ENCODE measurements around the gene PCDHB4.
"Not testable (repeated sequence)": the region's sequence is repeated elsewhere in the genome, so short reads cannot be mapped to it uniquely, and the experiment has no call there.

PCDHB4 gene

GRCh38 chr5:141094481-141095262, 26.9 kb upstream of the PCDHB4 start, which contains the start of gene PCDHB2:
TSS of gene PCDHB2 (plus strand) at chr5:141094615. CDS start at chr5:141094791, 176 bp downstream.
- Histone ChIP-seq H3K36me3 (ENCODE audit: control insufficient read depth, low read length) (no peaks in the 10 kb centered on the region), H4K20me1 (ENCODE audit: control insufficient read depth, insufficient read depth, low read depth, low read length) (no peaks in the 10 kb centered on the region), H3K4me3 (ENCODE audit: low read length) (no peak within 1 kb of the TSS), H3F3A (ENCODE audit: control insufficient read depth, insufficient read depth) (no peaks in the 10 kb centered on the region), H3K27ac (ENCODE audit: low read depth, low read length) (no peak within 1 kb of the TSS), H3K4me2 (ENCODE audit: low read length) (no peak within 1 kb of the TSS), H3K4me1 (ENCODE audit: control insufficient read depth, low read length) (no peaks in the 10 kb centered on the region), H3K9me2 (replicated peaks; ENCODE audit: control insufficient read depth, low read length) (no peaks in the 10 kb centered on the region), H3K27me3 (ENCODE audit: control insufficient read depth, low read length) (no peaks in the 10 kb centered on the region), H3K79me2 (ENCODE audit: control insufficient read depth, low read length) (no peaks in the 10 kb centered on the region), H3K9me3 (ENCODE audit: control insufficient read depth, insufficient read depth, low read length) (no peaks in the 10 kb centered on the region)
- no peak for TF ChIP-seq EZH2phosphoT487 (IDR thresholded peaks at IDR 0.05; ENCODE audit: borderline replicate concordance, low read length)
- peak; percentile 48 for TF ChIP-seq CTCF (IDR thresholded peaks at IDR 0.05; ENCODE audit: low read depth, low read length, poor library complexity, severe bottlenecking)

GRCh38 chr5:141095263-141095641, 26.4 kb upstream of the PCDHB4 start:
- no peaks in the 10 kb centered on the region for H3K36me3 ChIP-seq (ENCODE audit: control insufficient read depth, low read length)
- no peaks in the 10 kb centered on the region for H3K27me3 ChIP-seq (ENCODE audit: control insufficient read depth, low read length)
- H3K4me2 ChIP-seq (ENCODE audit: low read length), result no peak overlapping the region
- no peaks in the 10 kb centered on the region for H3K9me2 ChIP-seq (replicated peaks; ENCODE audit: control insufficient read depth, low read length)
- no peak for TF ChIP-seq CTCF (IDR thresholded peaks at IDR 0.05; ENCODE audit: low read depth, low read length, poor library complexity, severe bottlenecking)
- no peak for TF ChIP-seq EZH2phosphoT487 (IDR thresholded peaks at IDR 0.05; ENCODE audit: borderline replicate concordance, low read length)
- H4K20me1 ChIP-seq (ENCODE audit: control insufficient read depth, insufficient read depth, low read depth, low read length), result no peaks in the 10 kb centered on the region
- H3K9me3 ChIP-seq (ENCODE audit: control insufficient read depth, insufficient read depth, low read length), result no peaks in the 10 kb centered on the region
- no peaks in the 10 kb centered on the region for H3F3A ChIP-seq (ENCODE audit: control insufficient read depth, insufficient read depth)
- no peak overlapping the region for H3K27ac ChIP-seq (ENCODE audit: low read depth, low read length)
- H3K4me1 ChIP-seq (ENCODE audit: control insufficient read depth, low read length), result no peaks in the 10 kb centered on the region
- H3K79me2 ChIP-seq (ENCODE audit: control insufficient read depth, low read length), result no peaks in the 10 kb centered on the region
- no peak overlapping the region for H3K4me3 ChIP-seq (ENCODE audit: low read length)

- H3K27me3 ChIP-seq (ENCODE audit: control insufficient read depth, low read length); H4K20me1 ChIP-seq (ENCODE audit: control insufficient read depth, insufficient read depth, low read depth, low read length); H3F3A ChIP-seq (ENCODE audit: control insufficient read depth, insufficient read depth); H3K9me3 ChIP-seq (ENCODE audit: control insufficient read depth, insufficient read depth, low read length); H3K27ac ChIP-seq (ENCODE audit: low read depth, low read length); H3K4me1 ChIP-seq (ENCODE audit: control insufficient read depth, low read length); H3K4me2 ChIP-seq (ENCODE audit: low read length); H3K4me3 ChIP-seq (ENCODE audit: low read length); H3K36me3 ChIP-seq (ENCODE audit: control insufficient read depth, low read length); H3K9me2 ChIP-seq (replicated peaks; ENCODE audit: control insufficient read depth, low read length); H3K79me2 ChIP-seq (ENCODE audit: control insufficient read depth, low read length): not testable (repeated sequence)
Observed at GRCh38 chr5:141096181-141096580, 25.4 kb upstream of the PCDHB4 start.

GRCh38 chr5:141096586-141096985, 25.0 kb upstream of the PCDHB4 start:
- H3K79me2 ChIP-seq (ENCODE audit: control insufficient read depth, low read length); H3K27ac ChIP-seq (ENCODE audit: low read depth, low read length); H3K9me3 ChIP-seq (ENCODE audit: control insufficient read depth, insufficient read depth, low read length); H3K36me3 ChIP-seq (ENCODE audit: control insufficient read depth, low read length); H3K4me1 ChIP-seq (ENCODE audit: control insufficient read depth, low read length); H3F3A ChIP-seq (ENCODE audit: control insufficient read depth, insufficient read depth); H3K27me3 ChIP-seq (ENCODE audit: control insufficient read depth, low read length); H3K4me3 ChIP-seq (ENCODE audit: low read length); H3K4me2 ChIP-seq (ENCODE audit: low read length); H3K9me2 ChIP-seq (replicated peaks; ENCODE audit: control insufficient read depth, low read length); H4K20me1 ChIP-seq (ENCODE audit: control insufficient read depth, insufficient read depth, low read depth, low read length): not testable (repeated sequence)

Data from DOHH2 (cell line).